Ascending aorta (tissue), 2 donors: ENCODE data around the gene FAM114A1. TPM values are rescaled to one million over a fixed set of nuclear protein-coding genes. Genes with fewer than 3 reads are reported as not detected.

Experiments
- DNase-seq, 2 donors: peaks; one replicate each; pipeline ENCODE4 v3.0.0-alpha.2; 2019; ENCODE audit warnings: low spot score in 2 of 2
- H3K27ac ChIP-seq, 2 donors: fragments of 200-600 bp; sonication (generic); one replicate each; pipeline ENCODE4 v1.5.1; 2016 to 2017; ENCODE audit warnings: mild to moderate bottlenecking in 1 of 2
- H3K27me3 ChIP-seq: fragments of 200-600 bp; sonication (generic); one replicate; pipeline ENCODE4 v1.5.1; 2017
- H3K36me3 ChIP-seq, 2 donors: fragments of 200-600 bp; sonication (generic); one replicate each; pipeline ENCODE4 v1.5.1; 2016
- H3K4me1 ChIP-seq, 2 donors: fragments of 200-600 bp; sonication (generic); one replicate each; pipeline ENCODE4 v1.5.1; 2016 to 2017; ENCODE audit warnings: mild to moderate bottlenecking in 1 of 2
- H3K4me3 ChIP-seq, 2 donors: fragments of 200-600 bp; sonication (generic); one replicate each; pipeline ENCODE4 v1.5.1; 2016 to 2017; ENCODE audit warnings: mild to moderate bottlenecking in 1 of 2
- H3K9me3 ChIP-seq, 2 donors: fragments of 200-600 bp; sonication (generic); one replicate each; pipeline ENCODE4 v1.5.1; 2016
- intact Hi-C: fragments of 100-400 bp; cut with DNase I; formaldehyde crosslinking; loops from one replicate; pipeline ENCODE4 v1.15.1; 2023
- total RNA-seq: library from RNA; depleted of rRNA; stranded (reverse); fragments of >200 nt; gene quantifications from one replicate; pipeline ENCODE4 v1.1.0, GENCODE V29; 2016
- TF ChIP-seq, protein P1 (sequence below), 3 experiments: fragments of 200-600 bp in 2 of 3; fragments of 450-650 bp in 1 of 3; sonication (generic) in 2 of 3; IDR thresholded peaks; one replicate each; pipeline ENCODE4 v1.5.1; 2016 to 2019; ENCODE audit warnings: antibody characterized with exemption in 3 of 3, mild to moderate bottlenecking in 1 of 3, moderate library complexity in 1 of 3

The FAM114A1 gene
- total RNA-seq, 1 donor from 2014 or later, result 45.7 TPM

DNA sequence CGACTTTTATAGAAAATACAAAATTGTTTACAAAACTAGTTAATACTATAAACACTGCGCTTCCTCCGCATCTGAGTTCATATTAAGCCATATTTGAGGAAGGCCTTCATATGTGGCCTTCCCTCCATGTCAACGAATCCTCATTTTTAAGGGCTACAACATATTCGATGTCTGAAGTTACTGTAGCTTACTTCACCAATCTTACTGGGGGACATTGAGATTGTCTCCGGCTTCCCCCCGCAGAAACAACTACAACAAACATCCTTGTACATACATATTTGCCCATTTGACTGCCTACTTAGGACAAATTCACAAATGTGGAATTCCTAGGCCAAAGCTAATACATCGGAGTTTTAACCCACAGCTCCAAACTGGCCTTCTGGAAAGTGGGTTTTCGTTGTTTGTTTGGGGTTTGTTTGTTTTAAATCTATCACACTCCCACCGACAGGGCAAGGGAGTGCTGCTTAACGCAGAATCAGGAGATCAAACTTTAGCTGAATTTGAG is 581 bp upstream of the FAM114A1 start:
- TF ChIP-seq, protein P1, sequence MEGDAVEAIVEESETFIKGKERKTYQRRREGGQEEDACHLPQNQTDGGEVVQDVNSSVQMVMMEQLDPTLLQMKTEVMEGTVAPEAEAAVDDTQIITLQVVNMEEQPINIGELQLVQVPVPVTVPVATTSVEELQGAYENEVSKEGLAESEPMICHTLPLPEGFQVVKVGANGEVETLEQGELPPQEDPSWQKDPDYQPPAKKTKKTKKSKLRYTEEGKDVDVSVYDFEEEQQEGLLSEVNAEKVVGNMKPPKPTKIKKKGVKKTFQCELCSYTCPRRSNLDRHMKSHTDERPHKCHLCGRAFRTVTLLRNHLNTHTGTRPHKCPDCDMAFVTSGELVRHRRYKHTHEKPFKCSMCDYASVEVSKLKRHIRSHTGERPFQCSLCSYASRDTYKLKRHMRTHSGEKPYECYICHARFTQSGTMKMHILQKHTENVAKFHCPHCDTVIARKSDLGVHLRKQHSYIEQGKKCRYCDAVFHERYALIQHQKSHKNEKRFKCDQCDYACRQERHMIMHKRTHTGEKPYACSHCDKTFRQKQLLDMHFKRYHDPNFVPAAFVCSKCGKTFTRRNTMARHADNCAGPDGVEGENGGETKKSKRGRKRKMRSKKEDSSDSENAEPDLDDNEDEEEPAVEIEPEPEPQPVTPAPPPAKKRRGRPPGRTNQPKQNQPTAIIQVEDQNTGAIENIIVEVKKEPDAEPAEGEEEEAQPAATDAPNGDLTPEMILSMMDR (IDR thresholded peaks at IDR 0.05), result no peak
- intact Hi-C loops, result loop anchor here (1.0 to 10.0 kb wide), 5 partner anchors 22 to 692 kb away; partner anchors contain the start of genes KLF3 and WDR19

DNA sequence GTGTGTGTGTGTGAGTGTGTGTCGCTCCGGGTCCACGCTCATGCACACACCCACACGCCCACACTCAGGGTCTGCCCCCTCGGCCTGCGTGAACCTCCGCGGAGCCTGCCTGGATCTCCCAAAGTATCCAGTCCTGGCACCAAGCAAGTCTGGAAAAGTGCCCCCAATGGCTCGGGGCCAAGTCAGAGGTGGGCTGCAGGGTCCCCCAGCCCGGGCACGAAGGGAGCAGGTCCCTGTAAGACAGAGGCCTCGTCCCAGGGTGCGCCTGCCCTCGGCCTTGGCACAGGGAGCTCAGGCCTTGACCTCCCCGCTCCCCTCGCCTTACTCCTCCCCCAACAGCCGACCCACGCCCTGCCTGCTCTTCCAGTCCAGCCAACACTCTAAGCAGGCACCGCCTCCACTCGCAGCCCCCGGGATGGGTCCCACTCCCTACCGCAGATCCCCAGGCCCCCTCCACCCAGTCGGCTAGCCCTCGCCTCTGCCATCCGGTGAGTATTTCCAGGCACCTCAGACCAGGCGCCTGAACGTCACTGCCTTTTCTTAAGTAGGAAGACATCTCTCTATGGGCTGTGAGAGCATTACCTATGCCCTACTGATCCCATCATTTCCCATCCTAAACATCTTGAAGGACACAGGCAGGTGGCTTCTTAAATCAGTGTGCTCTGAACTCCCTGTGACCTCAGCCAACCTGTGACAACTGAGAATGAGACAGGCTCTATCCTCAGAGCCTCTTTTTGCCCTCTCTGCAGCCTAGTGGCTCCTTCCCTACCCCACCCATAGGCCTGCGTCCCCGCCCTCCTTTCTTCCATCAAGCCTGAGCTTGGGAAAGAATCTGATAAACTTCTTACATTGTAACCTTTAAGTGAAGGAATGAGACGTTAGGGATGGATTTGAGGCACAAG is 704 bp downstream of the FAM114A1 start:
- H3K4me1 ChIP-seq, result peaks cover 0 to 13% of the 10 kb centered on the region in 2 donors
- intact Hi-C loops, result loop anchor here (5.0 to 10.0 kb wide), 4 partner anchors 176 to 694 kb away; partner anchors contain the start of genes KLF3 and WDR19

More for the DNA sequence above, 581 bp upstream of the FAM114A1 start:
- Histone ChIP-seq H3K4me1 (peaks cover 0 to 13% of the 10 kb centered on the region in 2 donors), H3K9me3 (no peaks in the 10 kb centered on the region), H3K27me3 (no peaks in the 10 kb centered on the region), H3K27ac (peak overlapping the region; percentile 75 to 94), H3K4me3 (peak overlapping the region; percentile 74 to 83), H3K36me3 (peaks cover 0 to 4% of the 10 kb centered on the region in 2 donors)
- DNase-seq, result no peak

DNA sequence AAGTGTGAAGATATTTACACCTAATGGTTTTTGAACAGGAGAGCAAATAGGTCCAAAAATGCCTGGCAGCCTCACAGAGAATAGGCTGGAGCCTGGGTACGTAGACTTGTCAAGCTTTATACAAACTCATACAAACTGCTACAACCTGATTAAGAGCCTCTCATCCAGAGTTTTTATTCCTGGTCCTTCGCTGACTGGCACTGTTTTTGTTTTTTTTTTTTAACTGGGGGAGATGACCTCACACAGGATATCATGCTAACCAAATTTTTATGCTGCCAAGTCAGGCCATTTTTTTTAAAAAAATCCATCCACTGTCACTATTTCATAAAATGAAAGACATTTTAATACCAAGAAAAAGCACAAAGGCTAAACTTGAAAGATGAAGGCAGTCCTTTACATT is 1.9 kb downstream of the FAM114A1 start:
- intact Hi-C loops, result loop anchor here (5.0 to 10.0 kb wide), 4 partner anchors 175 to 695 kb away; partner anchors contain the start of genes KLF3 and WDR19
- DNase-seq, result no peak
- H3K4me3 ChIP-seq, result peak overlapping the region; percentile 74 to 83
- peak overlapping the region; percentile 94 to 96 for H3K27ac ChIP-seq
- H3K36me3 ChIP-seq, result peaks cover 0 to 7% of the 10 kb centered on the region in 2 donors
- no peaks in the 10 kb centered on the region for H3K9me3 ChIP-seq
- TF ChIP-seq, protein P1 (IDR thresholded peaks at IDR 0.05), result no peak
- no peaks in the 10 kb centered on the region for H3K27me3 ChIP-seq
- peaks cover 0 to 13% of the 10 kb centered on the region in 2 donors for H3K4me1 ChIP-seq

More for the DNA sequence above, 704 bp downstream of the FAM114A1 start:
- TF ChIP-seq, protein P1 (IDR thresholded peaks at IDR 0.05), result no peak
- H3K27me3 ChIP-seq, result no peaks in the 10 kb centered on the region
- H3K27ac ChIP-seq, result peak overlapping the region; percentile 94 to 96
- no peaks in the 10 kb centered on the region for H3K9me3 ChIP-seq
- DNase-seq, result peak in 1 of 2 donors; percentile 76
- peaks cover 0 to 6% of the 10 kb centered on the region in 2 donors for H3K36me3 ChIP-seq
- peak overlapping the region; percentile 74 to 83 for H3K4me3 ChIP-seq

GRCh38 chr4:38870098-38870808 is 2.6 kb downstream of the FAM114A1 start:
- peak in 1 of 2 donors; percentile 25 for DNase-seq
- TF ChIP-seq, protein P1 (IDR thresholded peaks at IDR 0.05), result no peak

DNA sequence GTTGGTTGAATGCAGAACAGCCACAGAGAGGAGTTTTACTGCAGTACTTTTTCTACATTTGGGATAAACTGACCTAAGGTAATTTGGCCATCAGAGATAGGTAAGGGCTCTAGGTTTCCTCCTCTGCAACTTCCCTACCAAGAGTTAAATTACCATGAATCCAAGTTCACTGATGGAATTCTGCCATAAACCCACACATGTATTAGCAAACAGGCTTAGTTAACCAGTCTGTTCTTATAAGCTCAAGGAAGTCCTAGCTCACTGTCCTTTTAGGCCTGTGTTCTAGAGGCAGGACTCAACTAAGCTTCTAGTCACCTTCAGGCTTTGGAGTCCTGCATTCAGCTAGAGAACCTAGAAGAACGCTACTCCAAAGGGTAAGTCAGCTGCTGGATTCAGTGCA is 4.0 kb downstream of the FAM114A1 start:
- H3K4me1 ChIP-seq, result peaks cover 0 to 13% of the 10 kb centered on the region in 2 donors
- TF ChIP-seq, protein P1 (IDR thresholded peaks at IDR 0.05), result no peak
- no peak overlapping the region for H3K27ac ChIP-seq

More at GRCh38 chr4:38870098-38870808, 2.6 kb downstream of the FAM114A1 start:
- intact Hi-C loops, result no loop called here
- H3K27me3 ChIP-seq, result no peaks in the 10 kb centered on the region
- H3K27ac ChIP-seq, result peak overlapping the region; percentile 45 to 96
- peaks cover 0 to 13% of the 10 kb centered on the region in 2 donors for H3K4me1 ChIP-seq
- peak overlapping the region in 1 of 2 donors; percentile 83 for H3K4me3 ChIP-seq
- no peaks in the 10 kb centered on the region for H3K9me3 ChIP-seq
- peaks cover 0 to 7% of the 10 kb centered on the region in 2 donors for H3K36me3 ChIP-seq

More for the DNA sequence above, 4.0 kb downstream of the FAM114A1 start:
- Histone ChIP-seq H3K27me3 (no peaks in the 10 kb centered on the region), H3K4me3 (no peak overlapping the region), H3K9me3 (no peaks in the 10 kb centered on the region), H3K36me3 (peaks cover 0 to 7% of the 10 kb centered on the region in 2 donors)
- DNase-seq, result no peak
- intact Hi-C loops, result no loop called here
